Spleen (tissue), 11 donors: Measurements from ENCODE around the gene GNAO1. TPM values are rescaled to one million over a fixed set of nuclear protein-coding genes. Genes with fewer than 3 reads are reported as not detected.

ENCODE experiments used
- DNase-seq: peaks from one replicate; pipeline ENCODE4 v3.0.0-alpha.2; 2020
- H3K27ac ChIP-seq, 8 donors: fragments of 200-600 bp; sonication (generic) in 7 of 8; 1 replicate in 4 of 8; 2 replicates in 4 of 8; pipeline versions ENCODE4 v1.5.0 to v1.8.0; 2016 to 2021; ENCODE audit warnings: inconsistent platforms in 4 of 8, mild to moderate bottlenecking in 4 of 8, moderate library complexity in 1 of 8
- H3K27me3 ChIP-seq, 7 donors: fragments of 200-600 bp; sonication (generic) in 6 of 7; replicated peaks in 1 of 7; 1 replicate in 4 of 7; 2 replicates in 3 of 7; pipeline versions ENCODE4 v1.5.0 to v1.8.0; 2016 to 2021; ENCODE audit warnings: inconsistent platforms in 3 of 7, mild to moderate bottlenecking in 1 of 7
- H3K36me3 ChIP-seq, 6 donors: fragments of 200-600 bp; sonication (generic) in 5 of 6; 1 replicate in 4 of 6; 2 replicates in 2 of 6; pipeline versions ENCODE4 v1.5.0 to v1.8.0; 2016 to 2021; ENCODE audit warnings: inconsistent platforms in 2 of 6
- H3K4me1 ChIP-seq, 6 donors: fragments of 200-600 bp; sonication (generic) in 5 of 6; 1 replicate in 3 of 6; 2 replicates in 3 of 6; pipeline versions ENCODE4 v1.5.0 to v1.8.0; 2016 to 2021; ENCODE audit warnings: inconsistent platforms in 3 of 6
- H3K4me3 ChIP-seq, 8 donors: fragments of 200-600 bp; sonication (generic) in 7 of 8; 1 replicate in 4 of 8; 2 replicates in 4 of 8; pipeline versions ENCODE4 v1.5.0 to v1.8.0; 2016 to 2021; ENCODE audit warnings: inconsistent platforms in 4 of 8, mild to moderate bottlenecking in 4 of 8, moderate library complexity in 2 of 8
- H3K9me3 ChIP-seq, 8 donors: fragments of 200-600 bp; sonication (generic) in 7 of 8; 1 replicate in 4 of 8; 2 replicates in 4 of 8; pipeline versions ENCODE4 v1.5.0 to v1.8.0; 2016 to 2021; ENCODE audit warnings: inconsistent platforms in 4 of 8
- CTCF ChIP-seq, 11 experiments: fragments of 200-600 bp in 7 of 11; fragments of 450-650 bp in 4 of 11; sonication (generic) in 4 of 11; IDR thresholded peaks in 8 of 11; conservative IDR thresholded peaks in 3 of 11; 1 replicate in 7 of 11; 2 replicates in 4 of 11; pipeline versions ENCODE4 v1.4.0 to v1.8.0; 2016 to 2021; ENCODE audit warnings: antibody characterized with exemption in 11 of 11, inconsistent platforms in 4 of 11, mild to moderate bottlenecking in 1 of 11
- POLR2A ChIP-seq, 3 donors: fragments of 450-650 bp; IDR thresholded peaks; one replicate each; pipeline ENCODE4 v1.5.1; 2017; ENCODE audit warnings: antibody characterized with exemption in 3 of 3, mild to moderate bottlenecking in 1 of 3
- POLR2AphosphoS5 ChIP-seq, 3 donors: sonication (generic); formaldehyde crosslinking; IDR thresholded peaks; one replicate each; pipeline ENCODE4 v1.5.1; 2017; ENCODE audit warnings: antibody characterized with exemption in 3 of 3
- WGBS, 5 donors: extraction: QIAGEN DNeasy Blood & Tissue Kit in 3 of 5; methylation state at CpG; one replicate each; pipeline versions ENCODE4 v1.1.5 to v1.1.7; 2013 to 2018; 5-methylcytosine and 5-hydroxymethylcytosine counted together
- intact Hi-C: fragments of 100-400 bp; cut with DNase I; formaldehyde crosslinking; loops from one replicate; pipeline ENCODE4 v1.15.0; 2023; ENCODE audit warnings: low total_unique reads
- polyA plus RNA-seq, 3 donors: library from polyadenylated mRNA; stranded (reverse); fragments of 200-250 nt; gene quantifications; one replicate each; pipeline ENCODE4 v1.2.1, GENCODE V29; 2013
- total RNA-seq, 7 donors: library from RNA; depleted of rRNA in 3 of 7; stranded (reverse); fragments of >200 nt in 3 of 7; fragmentation: NEBNext Ultra II Directional in 4 of 7; extraction: Animal tissue kit (Norgen Biotek cat#: 25700) in 4 of 7; gene quantifications; one replicate each; pipeline versions ENCODE4 v1.1.0 to v1.2.1, GENCODE V29; 2016 to 2021
- donor health status: healthy with polysubstance abuse.
- donor health status: DM: no; HTN: no; CAD: no; lungs with moderate emphysema.
- donor health status: DM: no; HTN: no; CAD: no.
- donor health status: Bipolar disorder and iron deficiency.
- donor health status: healthy.
- donor health status: DM: no; HTN: no; CAD: no.
- donor health status: DM: yes; HTN: yes; CAD: no.

The GNAO1 gene
- total and polyA plus RNA-seq, 10 donors: 0.32 to 7.9 (median 4.7) TPM

DNA sequence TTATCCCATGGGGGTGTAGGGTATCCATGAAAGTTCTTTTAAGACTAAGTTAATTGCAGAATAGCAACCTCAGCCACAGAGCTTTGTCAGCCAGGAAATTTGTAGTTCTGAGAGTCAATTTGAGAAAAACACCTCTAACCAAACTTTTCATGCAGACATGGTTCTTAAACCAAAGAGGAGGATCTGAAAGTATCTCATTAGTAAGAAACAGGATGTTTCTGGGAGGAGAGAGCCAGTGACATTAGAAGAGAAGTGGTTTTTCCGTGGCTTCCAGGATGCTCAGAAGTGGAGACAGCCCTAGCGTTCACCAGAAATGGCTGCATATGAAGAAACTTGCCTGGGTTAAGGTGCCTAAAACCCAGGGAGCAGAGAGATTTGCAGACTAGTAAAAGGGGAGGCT is 7.9 kb downstream of the GNAO1 start:
- WGBS, 5 donors: 8 to 28% (median 21%) methylated on average over 2 of the region's 2 CpGs
- peaks cover 0 to 24% (median 11%) of the 10 kb centered on the region in 7 donors for H3K27me3 ChIP-seq
- peaks cover 14 to 55% (median 31%) of the 10 kb centered on the region in 6 donors for H3K4me1 ChIP-seq
- no peak for DNase-seq
- intact Hi-C loops: no loop called here
- peak overlapping the region in 3 of 8 donors; percentile 3 to 50 (median 19) for H3K27ac ChIP-seq
- no peak overlapping the region for H3K4me3 ChIP-seq
- TF ChIP-seq POLR2A (IDR thresholded peaks at IDR 0.05) (no peak), POLR2AphosphoS5 (IDR thresholded peaks at IDR 0.05) (no peak), CTCF (IDR thresholded peaks at IDR 0.05 in 8 of 11, conservative IDR thresholded peaks at IDR 0.05 in 3 of 11) (no peak)
- no peaks in the 10 kb centered on the region for H3K9me3 ChIP-seq
- no peaks in the 10 kb centered on the region for H3K36me3 ChIP-seq

GRCh38 chr16:56201030-56201429 is 9.7 kb downstream of the GNAO1 start:
- DNase-seq: no peak
- H3K27me3 ChIP-seq: peaks cover 0 to 7% (median 0%) of the 10 kb centered on the region in 7 donors
- no peaks in the 10 kb centered on the region for H3K9me3 ChIP-seq
- intact Hi-C loops: no loop called here
- H3K27ac ChIP-seq: no peak overlapping the region
- no peaks in the 10 kb centered on the region for H3K36me3 ChIP-seq
- peaks cover 9 to 42% (median 25%) of the 10 kb centered on the region in 6 donors for H3K4me1 ChIP-seq
- WGBS, 5 donors: 77 to 97% (median 83%) methylated on average over 1 of the region's 1 CpG
- no peak overlapping the region for H3K4me3 ChIP-seq
- TF ChIP-seq CTCF (IDR thresholded peaks at IDR 0.05 in 8 of 11, conservative IDR thresholded peaks at IDR 0.05 in 3 of 11): no peak
- TF ChIP-seq POLR2AphosphoS5 (IDR thresholded peaks at IDR 0.05): no peak
- TF ChIP-seq POLR2A (IDR thresholded peaks at IDR 0.05): no peak

GRCh38 chr16:56202036-56202435 is 10.7 kb downstream of the GNAO1 start:
- H3K27ac ChIP-seq: peak overlapping the region in 1 of 8 donors; percentile 18
- intact Hi-C loops: no loop called here
- DNase-seq: no peak
- H3K4me1 ChIP-seq: peaks cover 9 to 42% (median 25%) of the 10 kb centered on the region in 6 donors
- H3K9me3 ChIP-seq: no peaks in the 10 kb centered on the region
- peaks cover 0 to 3% (median 0%) of the 10 kb centered on the region in 7 donors for H3K27me3 ChIP-seq
- no peak overlapping the region for H3K4me3 ChIP-seq
- no peak for TF ChIP-seq CTCF (IDR thresholded peaks at IDR 0.05 in 8 of 11, conservative IDR thresholded peaks at IDR 0.05 in 3 of 11)
- TF ChIP-seq POLR2A (IDR thresholded peaks at IDR 0.05): no peak
- TF ChIP-seq POLR2AphosphoS5 (IDR thresholded peaks at IDR 0.05): no peak
- no peaks in the 10 kb centered on the region for H3K36me3 ChIP-seq

DNA sequence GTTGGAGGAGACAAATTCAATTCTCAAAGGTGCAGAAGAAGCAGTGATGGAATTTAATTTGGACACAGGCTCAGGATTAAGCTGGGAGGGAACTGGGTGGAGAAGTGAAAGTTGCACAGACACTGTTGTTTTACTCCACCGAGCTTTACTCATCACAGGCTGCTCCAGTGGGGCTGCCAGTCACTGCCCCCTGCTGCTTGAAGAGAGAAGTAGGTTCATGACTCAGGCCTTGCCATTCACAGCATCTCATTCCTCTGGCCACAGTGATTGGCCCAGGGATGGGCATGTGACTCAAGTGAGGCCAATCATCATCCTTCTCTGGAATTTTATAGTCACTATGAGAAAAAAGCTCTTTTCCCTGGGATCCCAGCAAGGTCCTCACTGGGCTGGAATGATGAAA is 11.8 kb downstream of the GNAO1 start:
- Histone ChIP-seq H3K27ac (no peak overlapping the region), H3K36me3 (no peaks in the 10 kb centered on the region), H3K4me1 (peaks cover 9 to 37% (median 25%) of the 10 kb centered on the region in 6 donors), H3K27me3 (no peaks in the 10 kb centered on the region), H3K4me3 (no peak overlapping the region), H3K9me3 (no peaks in the 10 kb centered on the region)
- TF ChIP-seq POLR2AphosphoS5 (IDR thresholded peaks at IDR 0.05) (no peak), CTCF (IDR thresholded peaks at IDR 0.05 in 8 of 11, conservative IDR thresholded peaks at IDR 0.05 in 3 of 11) (peak in 9 of 11 experiments; percentile 25 to 67 (median 41)), POLR2A (IDR thresholded peaks at IDR 0.05) (no peak)
- intact Hi-C loops: no loop called here
- 30 to 42% (median 41%) methylated on average over 1 of the region's 1 CpG for WGBS, 5 donors
- no peak for DNase-seq
